NB4 (cell line): ENCODE results near the gene SRPRA.

Experiments
- CTCF ChIP-seq: IDR thresholded peaks from one replicate; pipeline ENCODE4 v1.5.1; 2012; ENCODE audit warnings: low read depth, low read length
- MAX ChIP-seq: IDR thresholded peaks from 2 replicates; pipeline ENCODE4 v1.6.1; 2011; ENCODE audit warnings: low read depth, low read length
- MYC ChIP-seq: IDR thresholded peaks from 2 replicates; pipeline ENCODE4 v1.6.1; 2011; ENCODE audit warnings: low read depth, low read length
- POLR2A ChIP-seq: IDR thresholded peaks from 2 replicates; pipeline ENCODE4 v1.6.1; 2011; ENCODE audit warnings: mild to moderate bottlenecking; ENCODE audit not compliant: insufficient read length; ENCODE audit errors: extremely low read depth

GRCh38 chr11:126254819-126255218 is 13.9 kb downstream of the SRPRA start:
- TF ChIP-seq MYC = no peak
- TF ChIP-seq CTCF = no peak
- TF ChIP-seq MAX = no peak
- TF ChIP-seq POLR2A = no peak
